ENCODE data around the gene HOOK1.
"Not testable (repeated sequence)": the region's sequence is repeated elsewhere in the genome, so short reads cannot be mapped to it uniquely, and the experiment has no call there.

The HOOK1 gene

DNA sequence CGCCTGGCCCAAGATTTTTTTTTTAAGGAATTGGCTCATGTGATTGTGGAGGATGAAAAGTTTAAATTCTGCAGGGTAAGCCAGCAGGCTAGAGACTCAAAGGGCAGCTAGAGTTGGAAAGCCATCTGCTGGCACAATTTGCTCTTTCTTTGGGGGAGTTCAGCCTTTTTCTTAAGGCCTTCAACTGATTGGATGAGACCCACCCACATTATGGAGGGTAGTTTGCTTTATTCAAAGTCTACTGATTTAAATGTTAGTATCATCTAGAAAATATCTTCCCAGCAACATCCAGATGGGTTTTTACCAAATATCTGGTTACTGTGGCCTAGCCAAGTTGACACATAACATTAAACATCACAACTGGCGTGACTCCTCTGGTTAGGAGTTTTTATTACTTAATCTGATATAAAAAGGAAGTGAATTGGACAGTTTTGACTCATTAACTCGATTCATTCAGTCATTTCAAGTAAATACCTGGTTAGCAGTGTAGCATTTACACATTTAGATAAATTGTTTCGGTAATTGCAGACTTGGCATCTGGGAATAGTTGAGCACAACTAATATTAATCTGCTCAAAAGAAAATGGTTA is 12.4 kb downstream of the HOOK1 start:
- peak; percentile 62 for DNase-seq

- DNase-seq: no peak
Measured at GRCh38 chr1:59828160-59828559, 13.4 kb downstream of the HOOK1 start.

DNA sequence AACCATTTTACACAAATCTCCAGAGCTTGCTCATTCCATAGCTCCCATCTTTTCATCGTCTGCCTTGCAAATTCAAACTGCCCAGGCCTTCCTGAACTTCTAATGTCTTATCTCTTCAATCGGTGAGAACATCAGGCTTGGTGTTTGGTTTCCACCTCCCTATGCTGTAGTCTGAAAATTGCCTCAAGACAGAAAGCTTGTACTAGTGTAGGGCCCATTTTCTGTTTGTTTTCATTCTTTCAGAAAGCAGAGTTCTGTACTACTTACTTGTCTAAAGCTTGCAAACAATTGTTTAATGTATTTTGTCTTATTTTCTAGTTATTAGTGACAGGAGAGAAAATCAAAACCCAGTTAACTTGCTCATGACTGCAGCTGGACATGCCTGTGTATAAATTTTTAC is 16.8 kb downstream of the HOOK1 start:
- DNase-seq: no peak

DNA sequence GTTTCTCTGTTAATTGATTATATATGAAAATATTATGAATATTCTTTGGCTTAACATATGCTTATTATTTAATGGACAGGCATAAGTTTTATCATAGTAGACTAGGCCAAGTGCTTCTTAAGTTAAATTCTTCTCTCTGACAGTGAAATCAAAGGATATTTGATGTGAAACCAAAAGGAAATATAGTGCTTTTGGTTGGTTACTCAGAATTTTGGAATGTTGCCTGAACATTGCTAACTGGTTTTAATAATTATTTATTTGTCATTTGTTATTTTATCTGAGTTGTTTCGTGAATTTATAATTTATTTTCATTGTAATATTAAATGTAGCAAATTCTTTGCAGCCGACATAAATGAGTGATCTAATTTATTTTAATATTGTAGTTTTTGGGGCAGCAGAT is 18.3 kb downstream of the HOOK1 start:
- peak; percentile 27 for DNase-seq

GRCh38 chr1:59833991-59834390 is 19.2 kb downstream of the HOOK1 start:
- no peak for DNase-seq

DNA sequence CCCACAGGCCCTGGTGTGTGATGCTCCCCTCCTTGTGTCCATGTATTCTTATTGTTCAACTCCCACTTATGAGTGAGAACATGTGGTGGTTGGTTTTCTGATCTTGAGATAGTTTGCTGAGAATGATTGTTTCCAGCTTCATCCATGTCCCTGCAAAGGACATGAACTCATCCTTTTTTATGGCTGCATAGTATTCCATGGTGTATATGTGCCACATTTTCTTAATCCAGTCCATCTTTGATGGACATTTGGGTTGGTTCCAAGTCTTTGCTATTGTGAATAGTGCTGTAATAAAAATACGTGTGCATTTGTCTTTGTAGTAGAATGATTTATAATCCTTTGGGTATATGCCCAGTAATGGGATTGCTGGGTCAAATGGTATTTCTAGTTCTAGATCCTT is 23.1 kb downstream of the HOOK1 start:
- DNase-seq: not testable (repeated sequence)

DNA sequence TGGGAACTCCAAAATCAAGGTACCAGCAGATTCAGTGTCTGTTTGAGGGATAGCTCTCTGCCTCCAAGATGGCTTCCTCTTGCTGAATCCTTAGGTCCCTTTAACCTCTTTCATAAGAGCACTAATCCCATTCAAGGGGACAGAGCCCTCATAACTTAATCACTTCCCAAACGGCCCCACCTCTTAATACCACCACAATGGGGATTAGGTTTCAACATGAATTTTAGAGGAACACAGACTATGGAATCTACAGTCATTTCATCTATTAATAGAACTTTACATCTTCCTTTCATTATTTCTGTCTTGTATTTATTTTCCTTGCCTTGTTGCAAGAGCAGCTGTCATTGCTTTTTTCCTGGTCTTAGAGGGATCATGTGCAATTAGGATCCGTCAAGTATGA is 30.3 kb downstream of the HOOK1 start:
- DNase-seq: no peak

GRCh38 chr1:59846209-59846894 is 31.6 kb downstream of the HOOK1 start:
- DNase-seq: no peak

DNA sequence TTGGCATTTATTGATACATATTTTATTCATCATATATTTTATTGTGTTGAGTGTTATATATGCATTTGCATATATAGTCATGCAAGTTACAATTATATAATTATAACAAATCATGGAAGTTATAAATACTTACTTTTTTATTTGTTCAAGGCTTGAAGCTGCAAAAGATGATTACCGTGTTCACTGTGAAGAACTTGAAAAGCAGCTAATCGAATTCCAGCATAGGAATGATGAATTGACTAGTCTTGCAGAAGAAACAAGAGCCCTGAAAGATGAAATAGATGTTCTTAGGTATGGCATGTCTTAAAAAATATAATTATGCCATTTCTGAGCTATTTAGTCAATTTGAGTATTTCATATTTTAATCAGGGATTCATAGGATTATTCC is 32.1 kb downstream of the HOOK1 start:
- DNase-seq: no peak

DNA sequence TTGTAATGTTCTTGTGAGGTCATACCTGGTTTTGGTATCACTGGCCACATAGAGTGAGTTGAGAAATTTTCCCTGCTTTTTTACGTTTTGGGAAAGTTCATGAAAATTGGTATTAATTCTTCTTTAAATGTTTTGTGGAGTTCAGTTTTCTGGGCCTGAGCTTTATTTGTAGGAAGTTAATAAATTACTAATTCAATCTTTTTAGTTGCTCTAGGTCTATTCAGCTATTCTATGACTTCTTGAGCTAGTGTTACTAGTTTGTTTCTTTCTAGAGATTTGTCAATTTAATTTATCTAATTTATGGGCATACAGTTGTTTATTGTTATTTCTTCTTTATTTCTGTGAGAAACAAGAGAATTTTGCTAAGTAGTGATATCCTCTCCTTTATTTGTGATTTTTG is 37.4 kb downstream of the HOOK1 start:
- no peak for DNase-seq

- DNase-seq: not testable (repeated sequence)
Measured at GRCh38 chr1:59855297-59855696, 40.5 kb downstream of the HOOK1 start.

- no peak for DNase-seq
Measured at GRCh38 chr1:59856725-59857338, 42.1 kb downstream of the HOOK1 start.

GRCh38 chr1:59857679-59858354 is 43.1 kb downstream of the HOOK1 start:
- DNase-seq: no peak

DNA sequence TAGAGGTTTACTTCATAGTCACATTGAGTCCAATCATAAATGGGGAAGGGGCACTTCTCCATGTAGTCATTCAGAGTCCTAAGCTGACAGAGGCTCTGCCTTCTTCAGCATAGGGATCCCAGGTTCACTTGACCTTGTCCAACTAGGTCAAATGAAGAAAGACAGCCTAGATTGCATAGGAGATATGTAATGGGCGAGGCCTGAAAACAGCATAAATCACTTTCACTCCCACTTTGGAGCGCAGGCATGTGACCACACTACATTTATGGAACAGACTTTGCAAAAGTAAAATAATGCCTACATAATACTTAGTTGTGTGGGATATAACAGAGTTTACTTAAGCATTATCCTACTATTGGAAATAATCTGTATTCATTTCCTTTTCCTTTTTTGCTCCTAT is 51.7 kb downstream of the HOOK1 start:
- no peak for DNase-seq

GRCh38 chr1:59871746-59872145 is 57.0 kb downstream of the HOOK1 start:
- no peak for DNase-seq

- no peak for DNase-seq
Measured at GRCh38 chr1:59877108-59877682, 62.4 kb downstream of the HOOK1 start.

DNA sequence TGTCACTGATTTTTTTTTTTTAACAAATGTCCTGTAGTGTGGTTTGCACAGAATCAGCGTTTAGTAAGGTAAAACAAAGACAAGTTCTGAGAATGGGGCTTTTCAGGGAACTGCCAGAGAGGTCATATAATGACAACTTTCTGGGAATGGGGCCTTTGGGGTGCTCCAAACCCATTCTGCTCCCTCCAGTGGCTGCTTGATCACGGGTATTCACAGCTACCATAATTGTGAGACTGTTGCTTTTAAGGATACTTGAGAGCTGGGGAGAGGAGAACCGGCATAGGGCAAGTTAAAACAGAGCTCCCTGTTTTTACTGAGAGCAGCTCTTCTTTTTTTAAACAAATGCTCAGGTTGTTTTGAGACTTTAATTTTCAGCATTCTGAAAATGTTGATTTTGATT is 63.6 kb downstream of the HOOK1 start:
- no peak for DNase-seq

GRCh38 chr1:59879574-59879973 is 64.8 kb downstream of the HOOK1 start:
- peak; percentile 78 for DNase-seq

DNA sequence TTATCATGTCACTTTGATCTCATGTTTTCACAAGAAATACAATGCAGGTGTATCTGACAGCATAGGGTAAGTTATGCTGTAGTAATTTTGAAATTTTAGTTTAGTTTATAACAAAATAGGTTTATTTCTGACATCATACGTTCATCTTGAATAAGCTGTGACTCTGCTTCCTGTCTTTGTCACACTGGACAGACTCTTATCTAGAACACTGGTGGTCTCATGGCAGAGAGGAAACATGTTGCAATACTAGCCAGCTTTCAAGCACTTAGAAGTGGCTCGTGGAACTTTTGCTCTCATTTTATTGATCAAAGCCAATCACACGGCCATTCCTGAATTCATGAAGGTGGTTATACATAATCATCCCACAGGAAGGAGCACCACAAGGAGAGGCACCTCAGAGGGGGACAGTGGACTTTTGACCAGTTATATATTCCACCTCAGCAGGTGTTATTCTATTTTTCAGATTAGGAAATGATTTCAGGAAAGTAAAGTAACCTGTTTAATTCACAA is 65.3 kb downstream of the HOOK1 start:
- no peak for DNase-seq

GRCh38 chr1:59880735-59881134 is 66.0 kb downstream of the HOOK1 start:
- no peak for DNase-seq

- DNase-seq: no peak
Measured at GRCh38 chr1:59885160-59885832, 70.5 kb downstream of the HOOK1 start.

DNA sequence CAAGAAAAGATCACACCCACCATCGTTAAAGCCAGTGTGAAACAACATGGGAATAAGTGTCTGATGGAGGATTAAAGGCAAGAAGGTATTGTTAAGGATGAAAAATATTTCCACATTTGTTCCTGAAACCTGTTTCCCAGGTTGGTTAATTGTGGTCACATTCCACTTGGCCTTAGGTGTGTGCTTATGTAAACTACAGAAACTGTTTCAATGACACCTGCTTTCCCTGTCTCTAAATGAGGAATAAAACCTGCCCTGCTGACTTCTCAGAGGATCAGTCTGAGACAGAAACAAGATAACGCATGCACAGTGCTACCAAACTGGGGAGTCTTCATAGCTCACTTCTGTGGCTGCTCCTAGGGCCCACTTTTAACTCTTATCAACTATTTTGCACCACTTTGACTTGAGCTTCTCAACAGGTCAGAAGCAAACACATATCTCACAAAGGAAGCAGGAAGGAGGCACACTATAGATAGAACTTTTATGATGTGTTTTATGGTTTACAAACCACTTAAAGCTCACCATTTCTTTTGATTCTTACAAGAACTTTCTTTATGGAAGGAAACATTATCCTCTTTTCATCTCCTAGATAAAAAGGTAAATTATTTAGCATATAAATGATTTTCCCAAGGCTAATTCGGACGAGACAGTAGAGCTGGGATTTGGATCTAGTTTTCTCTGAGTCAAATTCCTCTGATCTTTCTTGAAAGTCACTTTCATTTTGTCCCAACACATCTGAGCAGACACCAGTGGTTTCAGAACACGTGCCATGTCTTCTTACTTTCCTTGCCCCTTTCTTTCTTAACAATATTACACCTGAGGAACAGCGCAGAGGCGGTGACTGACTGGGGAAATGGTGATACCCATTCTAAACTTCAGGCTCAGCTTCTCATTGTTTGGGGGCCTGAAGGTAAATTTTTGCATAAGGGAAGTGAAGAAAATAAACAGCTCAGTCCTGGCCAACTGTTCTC is 78.4 kb downstream of the HOOK1 start:
- DNase-seq: no peak
